ENCODE results near the gene TSPAN18.

The TSPAN18 gene

DNA sequence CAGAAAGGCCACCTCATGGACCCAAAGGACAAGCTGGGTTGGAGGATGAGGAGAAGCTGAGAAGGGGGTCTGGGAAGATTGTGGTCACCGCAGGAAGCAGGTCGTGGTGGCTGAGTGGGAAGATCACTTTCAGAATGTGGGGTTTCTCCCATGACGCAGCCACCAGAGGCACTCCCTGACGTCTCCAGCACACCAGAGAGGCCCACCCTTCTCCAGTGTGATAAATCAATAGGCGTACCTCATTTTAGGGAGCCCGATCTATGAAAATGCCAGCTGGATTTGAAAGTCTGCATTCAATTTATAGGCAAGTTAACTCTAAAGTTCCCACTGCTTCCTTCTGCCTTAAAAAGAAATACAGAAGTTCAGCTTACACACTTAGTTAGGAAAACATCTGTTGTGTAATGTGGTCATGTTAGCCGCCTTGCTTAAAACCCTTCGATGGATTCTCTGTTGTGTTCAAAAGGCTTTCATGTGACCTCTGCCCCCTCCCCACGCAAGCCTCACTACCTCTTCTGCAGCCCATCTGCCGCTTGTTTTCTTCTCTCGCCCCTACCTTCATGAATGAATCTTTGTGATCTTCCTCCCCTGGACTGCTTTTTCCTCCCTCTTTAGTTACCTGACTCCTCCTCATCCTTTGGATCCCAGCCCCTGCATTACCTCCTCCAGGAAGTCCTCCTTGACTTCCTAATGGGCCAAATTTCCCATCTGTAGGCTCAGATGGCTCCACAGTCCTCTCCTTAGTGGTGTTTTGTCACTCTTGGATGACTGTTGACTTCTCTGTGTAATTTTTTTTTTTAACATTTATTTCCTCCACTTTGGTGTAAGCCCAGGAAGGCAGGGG, 10.7 kb downstream of the TSPAN18 start:
- DNase-seq (ENCODE audit: low read depth) = no peak

DNA sequence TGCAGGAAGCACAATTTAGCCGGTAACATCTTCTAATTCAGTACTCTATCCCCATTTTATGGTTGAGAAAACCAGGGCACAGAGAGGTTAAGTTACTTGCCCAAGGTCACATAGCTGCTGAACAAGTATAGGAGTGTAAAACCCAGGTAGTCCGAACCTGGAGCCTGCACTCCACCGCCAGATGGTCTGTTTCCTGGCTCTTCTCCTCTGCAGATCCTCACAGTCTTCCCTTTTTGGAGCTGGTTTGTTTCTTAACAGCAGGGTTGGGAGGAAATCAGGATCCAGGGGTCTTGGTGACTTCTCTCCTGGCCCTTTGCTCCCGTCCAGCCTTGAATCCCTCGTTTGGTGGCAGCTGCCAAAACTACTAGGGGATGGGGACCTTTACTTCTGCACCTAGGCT, 12.0 kb downstream of the TSPAN18 start:
- no peak for DNase-seq (ENCODE audit: low read depth)

DNA sequence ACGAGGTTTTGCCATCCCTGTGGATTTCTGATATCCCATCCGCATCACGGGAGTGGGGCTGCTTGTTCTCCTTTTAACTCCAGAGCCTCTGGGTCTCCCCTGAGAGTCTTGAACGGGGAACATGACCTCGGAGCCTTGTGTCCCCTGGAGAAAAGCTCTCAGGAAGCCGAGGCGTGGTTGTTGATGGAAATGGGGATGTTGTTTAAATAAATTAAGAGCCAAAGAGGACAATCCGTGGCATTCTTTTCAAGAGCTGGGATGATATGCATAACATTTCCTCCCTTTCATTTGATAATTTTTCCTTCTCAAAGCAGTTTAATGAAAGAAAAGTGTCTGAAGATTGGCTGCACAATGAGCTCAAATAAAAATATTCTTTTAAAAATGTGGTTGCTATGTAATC, 14.2 kb downstream of the TSPAN18 start:
- DNase-seq (ENCODE audit: low read depth) = no peak

DNA sequence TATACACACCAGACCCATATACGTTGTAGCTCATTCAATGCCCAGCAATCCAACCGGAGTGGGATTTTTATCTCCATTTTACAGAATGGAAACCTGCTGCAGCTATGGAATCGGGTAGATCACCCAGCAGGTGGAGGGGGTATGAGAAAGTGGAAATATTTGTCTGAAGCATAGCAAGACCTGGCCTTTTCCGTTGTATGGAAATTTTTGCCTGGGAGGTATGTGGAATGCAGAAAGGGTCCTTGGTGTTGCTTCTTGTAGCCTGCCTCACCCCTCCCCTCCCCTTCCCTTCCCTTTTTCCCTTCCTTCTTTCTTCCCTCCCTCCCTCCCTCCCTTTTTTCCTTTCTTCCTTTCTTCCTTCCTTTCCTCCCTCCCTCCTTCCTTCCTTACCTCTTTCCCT, 15.2 kb downstream of the TSPAN18 start:
- DNase-seq (ENCODE audit: low read depth) = no peak

DNA sequence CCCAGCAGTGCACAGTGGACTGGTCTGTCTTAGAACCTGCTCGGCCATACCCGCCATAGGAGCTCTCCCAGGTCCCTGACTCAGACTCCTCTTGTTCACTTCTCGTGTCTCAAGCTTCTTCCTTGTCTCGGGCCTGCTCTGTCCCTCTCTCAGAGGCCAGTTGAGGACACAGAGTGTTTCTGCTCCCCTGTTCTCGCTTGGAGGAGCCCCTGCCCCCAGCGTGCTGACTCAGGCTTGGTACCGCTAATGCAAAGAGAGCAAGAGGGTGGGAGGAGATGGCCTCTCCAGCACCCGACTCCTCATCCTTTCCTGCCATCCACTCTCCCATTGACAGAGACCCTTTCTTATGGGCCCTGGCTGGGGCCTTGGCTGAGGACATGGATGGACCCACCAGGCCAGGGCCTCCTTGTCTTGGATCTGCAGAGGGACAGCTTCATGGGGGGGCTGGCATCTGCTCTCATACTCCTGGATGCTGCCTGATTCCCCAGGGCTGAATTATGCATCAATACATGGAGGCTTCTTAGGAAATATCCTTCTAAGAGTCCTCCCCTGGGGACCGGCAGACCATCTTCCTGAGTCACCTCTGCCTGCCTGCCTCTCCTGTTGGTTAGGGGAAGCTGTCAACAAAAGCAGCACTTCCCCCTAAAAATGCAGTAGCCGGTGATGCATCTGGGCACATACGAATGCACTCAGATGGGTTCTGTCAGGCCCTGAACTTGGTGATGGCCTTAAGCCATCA, 15.9 kb downstream of the TSPAN18 start:
- no peak for DNase-seq (ENCODE audit: low read depth)

DNA sequence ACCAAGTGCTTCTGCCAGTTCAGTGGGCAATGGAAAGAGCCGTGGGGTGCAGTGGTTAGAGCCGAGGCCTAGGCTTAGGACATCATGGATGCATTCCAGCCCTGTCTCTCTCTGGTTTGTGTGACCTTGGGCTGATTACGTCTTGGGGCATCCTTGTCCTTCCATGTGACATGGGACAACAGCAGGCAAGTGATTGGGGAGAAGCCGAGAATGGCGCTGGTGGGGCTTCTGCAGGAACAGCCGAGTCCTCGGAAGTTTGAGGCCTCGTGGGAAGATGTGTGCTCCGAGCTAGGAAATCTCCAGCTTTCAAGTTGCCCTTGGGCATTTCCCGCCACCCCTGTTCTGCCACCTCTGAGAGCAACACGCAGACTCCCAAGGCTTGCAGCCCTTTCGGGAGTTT, 16.6 kb downstream of the TSPAN18 start:
- DNase-seq (ENCODE audit: low read depth) = no peak

DNA sequence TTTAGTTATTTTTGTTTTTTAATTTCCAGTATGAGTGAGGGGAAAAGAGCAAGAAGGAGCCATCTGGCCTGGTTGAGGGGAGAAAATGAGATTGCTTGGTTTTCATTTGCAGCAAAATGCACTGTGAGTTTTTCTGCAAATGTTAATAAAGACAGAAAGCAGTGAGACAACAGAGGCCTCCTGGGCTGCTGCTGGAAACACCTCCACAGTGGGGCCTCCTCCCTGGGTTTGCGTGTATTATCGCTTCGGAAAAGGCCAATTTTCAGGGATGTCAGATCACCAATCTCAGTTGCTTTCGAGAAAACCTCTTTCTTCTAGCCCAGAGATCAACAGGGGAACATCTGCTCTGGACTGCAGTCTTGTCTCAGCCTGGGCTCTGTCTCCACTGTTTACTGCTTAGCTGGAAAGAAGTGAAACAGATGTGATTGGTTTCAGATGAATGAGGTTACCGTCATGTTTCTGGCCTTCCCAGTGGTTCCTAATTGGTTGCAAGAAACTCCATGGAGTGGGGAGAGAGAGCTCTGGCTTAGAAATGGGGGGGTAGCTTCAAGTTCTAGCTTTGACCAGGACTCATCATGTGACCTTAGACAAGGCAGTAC, 17.3 kb downstream of the TSPAN18 start:
- DNase-seq (ENCODE audit: low read depth) = no peak

DNA sequence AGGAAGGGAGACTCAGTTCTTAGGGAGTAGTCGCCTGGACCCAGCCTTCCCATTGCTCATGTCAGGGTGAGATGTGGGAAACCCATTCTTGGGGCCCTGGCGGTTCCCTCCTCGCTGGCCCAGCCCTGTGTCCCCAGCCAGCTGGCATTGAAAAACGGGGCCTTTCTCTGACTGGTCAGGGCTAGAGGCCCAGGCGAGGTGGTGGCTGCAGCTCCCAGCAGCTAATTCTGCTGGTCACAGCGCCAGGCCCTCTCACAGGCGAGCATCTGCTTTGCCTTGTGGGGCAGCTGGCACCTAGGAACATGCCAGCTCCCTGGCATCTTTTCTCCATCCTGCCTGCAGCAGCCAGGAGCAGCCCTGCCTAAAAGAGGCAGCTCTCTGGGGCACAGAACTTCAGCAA, 20.1 kb downstream of the TSPAN18 start:
- no peak for DNase-seq (ENCODE audit: low read depth)

DNA sequence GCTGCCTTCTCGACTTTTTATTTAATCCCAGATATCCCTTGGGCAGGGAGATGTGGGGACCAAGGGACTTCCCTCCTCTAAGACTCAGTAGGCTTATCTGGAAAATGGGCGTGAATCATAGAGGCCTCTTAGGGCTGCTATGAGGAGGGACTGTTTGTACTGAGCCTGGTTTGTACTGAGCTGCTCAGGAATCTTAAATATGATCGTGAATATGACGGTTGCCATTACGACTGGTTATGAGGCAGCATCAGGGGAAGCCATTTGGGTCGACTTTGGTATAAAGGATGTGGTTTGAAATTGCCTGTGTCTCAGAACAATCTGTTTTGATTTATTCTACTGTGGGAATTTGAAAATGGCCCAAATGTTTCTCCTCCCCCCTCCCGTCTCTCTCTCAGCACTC, 20.6 kb downstream of the TSPAN18 start:
- DNase-seq (ENCODE audit: low read depth) = no peak

DNA sequence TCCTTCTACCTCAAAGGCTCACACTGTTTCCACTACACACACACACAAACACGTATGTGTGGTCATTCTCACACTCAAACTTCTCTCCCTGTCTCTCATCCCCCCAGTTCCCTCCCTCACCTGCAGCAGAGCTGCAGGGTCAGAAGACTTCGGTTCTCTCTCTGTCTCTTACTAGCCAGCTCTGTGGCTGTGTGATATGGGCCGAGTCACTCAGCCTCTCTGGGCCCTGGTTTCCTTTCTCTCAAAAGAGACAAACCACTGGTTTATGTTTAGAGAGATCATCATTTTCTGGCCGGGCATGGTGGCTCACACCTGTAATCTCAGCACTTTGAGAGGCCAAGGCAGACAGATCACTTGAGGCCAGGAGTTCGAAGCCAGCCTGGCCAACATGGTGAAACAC, 21.1 kb downstream of the TSPAN18 start:
- no peak for DNase-seq (ENCODE audit: low read depth)

DNA sequence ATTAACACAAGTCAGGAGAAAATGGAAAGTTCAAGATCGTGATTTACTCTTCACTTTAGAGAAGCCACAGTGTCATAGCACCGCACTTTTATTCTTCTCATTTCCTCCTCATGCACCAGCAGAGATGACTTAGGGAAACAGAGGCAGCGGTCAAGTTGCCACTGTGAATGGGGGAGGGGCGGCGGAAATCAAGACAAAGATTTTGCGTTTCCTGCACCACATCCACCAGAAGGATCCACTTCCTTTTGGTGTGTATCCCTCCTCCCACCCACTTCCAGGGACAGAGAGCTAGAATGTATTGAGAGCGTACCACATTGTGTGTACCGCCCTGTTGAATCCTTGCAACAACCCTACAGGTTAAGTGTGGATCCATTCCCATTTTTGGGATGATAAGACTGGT, 21.8 kb downstream of the TSPAN18 start:
- DNase-seq (ENCODE audit: low read depth) = no peak

DNA sequence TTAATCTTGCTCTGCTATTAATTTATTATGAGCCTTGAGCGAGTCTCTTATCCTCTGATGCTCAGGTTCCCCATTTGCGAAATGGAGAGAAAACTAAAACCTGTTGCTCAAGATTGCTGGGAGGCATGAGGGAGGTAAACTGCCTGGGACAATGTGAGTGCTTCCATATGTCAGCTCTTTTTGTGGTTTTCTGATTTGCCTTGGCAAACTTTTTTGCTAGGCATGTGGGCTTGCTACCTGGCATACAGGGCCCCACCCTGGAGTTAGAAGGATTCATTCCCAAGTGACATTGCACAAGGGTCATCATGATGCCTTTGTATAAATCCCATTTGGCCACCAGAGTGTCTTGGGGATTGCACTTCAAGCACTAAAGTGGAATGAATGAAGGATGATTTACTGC, 22.4 kb downstream of the TSPAN18 start:
- no peak for DNase-seq (ENCODE audit: low read depth)

DNA sequence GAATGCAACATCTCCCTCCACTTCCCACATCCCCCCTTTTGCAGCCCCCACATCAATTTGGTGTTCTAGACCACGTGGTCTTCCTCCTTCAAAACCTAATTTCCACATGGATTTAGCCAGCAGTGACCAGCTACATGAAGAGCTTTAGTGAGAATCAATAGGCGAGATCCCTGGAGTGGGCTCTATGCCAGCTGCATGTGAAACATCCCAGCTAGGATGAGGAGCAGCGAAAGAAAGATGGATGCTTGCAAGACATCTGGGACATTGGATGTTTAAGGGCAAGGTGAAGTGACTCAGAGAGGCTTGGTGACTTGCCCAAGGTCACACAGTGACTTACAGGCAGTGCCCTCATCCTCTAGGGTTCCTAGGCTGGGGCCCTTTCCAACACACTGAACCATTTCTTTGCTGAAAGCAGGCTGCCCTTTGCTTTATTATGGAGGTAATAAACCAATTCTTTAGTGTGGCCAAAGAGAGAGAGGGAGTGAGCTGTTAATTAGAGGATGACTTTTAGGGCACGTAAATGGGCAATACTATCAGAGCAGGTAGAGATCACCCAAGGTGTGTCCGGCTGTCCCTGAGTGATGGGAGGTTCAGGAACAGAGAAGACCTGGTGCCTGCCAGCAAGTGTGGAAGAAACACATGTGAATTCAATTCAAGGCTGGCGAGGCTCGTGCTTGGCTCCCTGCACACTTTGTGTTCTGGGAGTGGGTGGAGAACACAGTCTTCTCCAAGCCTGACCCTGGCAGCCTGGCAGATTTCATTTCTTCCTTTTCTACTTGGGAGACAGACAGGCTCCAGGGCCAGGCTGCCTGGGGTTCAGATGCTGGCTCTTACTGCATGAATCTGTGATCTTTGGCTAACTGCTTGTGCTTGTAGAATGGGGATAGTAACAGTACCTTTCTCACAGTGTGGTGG, 24.0 kb downstream of the TSPAN18 start:
- no peak for DNase-seq (ENCODE audit: low read depth)

DNA sequence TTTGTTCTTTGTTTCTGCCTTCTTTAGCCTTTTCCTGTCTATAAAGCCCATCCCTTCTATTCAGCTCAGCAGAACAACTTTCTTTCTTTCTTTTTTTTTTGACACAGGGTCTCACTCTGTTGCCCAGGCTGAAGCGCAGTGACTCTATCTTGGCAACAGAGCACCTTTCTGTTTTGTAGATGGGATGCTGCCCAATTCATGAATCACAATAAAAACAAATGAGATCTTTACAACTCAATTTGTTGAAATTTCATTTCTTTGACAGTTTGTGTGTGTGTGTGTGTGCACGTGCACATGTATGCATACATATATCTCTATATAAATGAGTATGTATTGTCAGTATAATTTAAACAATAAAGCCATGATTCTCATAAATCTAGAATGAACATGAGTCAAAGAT, 25.5 kb downstream of the TSPAN18 start:
- DNase-seq (ENCODE audit: low read depth) = no peak

DNA sequence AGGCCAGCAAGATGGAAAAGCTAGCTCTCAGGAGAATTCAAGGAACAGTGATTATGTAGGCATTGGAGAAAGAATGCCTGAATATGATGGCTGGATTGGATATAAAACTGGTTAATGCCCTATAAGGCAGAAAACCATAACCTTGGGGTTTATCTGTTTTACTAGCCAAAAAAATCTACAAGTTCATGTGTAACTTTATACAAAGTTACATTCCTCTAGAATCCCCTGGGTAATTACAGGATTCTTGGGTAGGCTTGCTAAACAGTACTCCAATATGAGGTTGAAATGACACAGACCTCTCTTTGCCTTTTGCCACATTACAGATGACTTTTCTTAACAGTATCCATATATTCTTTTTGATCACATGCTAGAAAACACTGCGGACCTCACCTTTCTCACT, 26.0 kb downstream of the TSPAN18 start:
- DNase-seq (ENCODE audit: low read depth) = no peak

DNA sequence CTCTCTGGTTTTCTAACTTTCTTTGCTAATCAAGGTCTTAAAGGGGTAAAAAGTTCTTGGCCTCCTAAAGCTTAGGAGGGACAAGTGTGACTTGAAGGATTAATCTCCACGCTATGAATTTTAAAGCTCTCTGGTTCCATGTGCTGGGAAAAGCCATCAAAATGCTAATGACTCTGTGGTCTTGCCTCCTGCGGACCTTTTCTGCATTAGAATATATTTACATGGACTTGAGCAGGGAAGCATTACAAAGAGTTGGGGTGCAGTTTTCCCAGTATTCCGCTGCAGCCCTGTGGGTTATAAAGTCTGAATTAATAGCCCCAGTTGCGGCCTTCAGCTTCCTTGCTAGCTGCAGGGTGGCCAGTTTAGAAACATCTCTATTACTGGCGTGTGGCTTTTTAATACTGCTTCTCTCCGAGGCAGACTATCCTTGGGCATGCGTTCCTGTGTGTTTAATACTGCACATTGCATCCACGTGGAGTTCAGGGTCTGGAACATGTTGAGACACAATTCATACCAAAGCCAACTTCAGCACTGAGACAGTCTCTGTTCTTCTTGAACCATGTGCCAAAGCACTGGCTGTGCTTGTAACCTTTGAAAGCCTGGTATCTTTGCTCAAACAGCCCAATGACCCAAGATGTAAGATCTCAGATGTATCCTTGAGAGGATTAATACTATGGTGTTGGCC, 27.3 kb downstream of the TSPAN18 start:
- no peak for DNase-seq (ENCODE audit: low read depth)

DNA sequence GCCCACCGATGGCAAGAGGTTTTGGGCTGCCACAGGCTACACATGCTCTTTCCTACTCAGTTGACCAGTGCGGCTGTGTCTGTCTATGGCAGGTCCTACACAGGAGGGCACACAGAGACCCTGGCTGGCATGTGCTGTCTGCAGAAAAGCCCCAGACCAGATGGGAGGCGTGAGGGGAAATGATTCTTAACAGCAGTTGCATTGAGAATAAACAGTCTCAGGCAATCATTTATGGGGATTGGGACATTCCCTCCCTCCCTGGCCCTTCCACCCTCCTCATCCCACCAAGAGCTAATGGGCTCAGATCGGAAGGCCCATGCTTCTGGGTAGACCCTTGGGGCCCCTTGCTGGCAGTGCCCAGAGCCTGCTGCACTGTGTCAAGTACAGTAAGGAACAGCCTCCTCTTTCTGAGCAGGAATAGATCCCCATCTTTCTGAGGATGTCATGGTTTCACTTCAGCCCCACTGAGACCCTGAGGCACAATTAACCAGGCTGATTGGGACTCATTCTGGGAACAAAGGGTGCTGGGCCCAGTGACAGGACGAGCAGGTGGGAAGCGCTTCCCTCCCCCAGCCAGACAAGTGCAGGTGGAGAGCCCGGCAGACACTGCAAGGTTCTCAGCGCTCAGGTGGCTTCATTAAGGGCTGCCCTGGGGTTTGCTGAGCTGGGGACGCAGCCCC, 28.3 kb downstream of the TSPAN18 start:
- DNase-seq (ENCODE audit: low read depth) = no peak

DNA sequence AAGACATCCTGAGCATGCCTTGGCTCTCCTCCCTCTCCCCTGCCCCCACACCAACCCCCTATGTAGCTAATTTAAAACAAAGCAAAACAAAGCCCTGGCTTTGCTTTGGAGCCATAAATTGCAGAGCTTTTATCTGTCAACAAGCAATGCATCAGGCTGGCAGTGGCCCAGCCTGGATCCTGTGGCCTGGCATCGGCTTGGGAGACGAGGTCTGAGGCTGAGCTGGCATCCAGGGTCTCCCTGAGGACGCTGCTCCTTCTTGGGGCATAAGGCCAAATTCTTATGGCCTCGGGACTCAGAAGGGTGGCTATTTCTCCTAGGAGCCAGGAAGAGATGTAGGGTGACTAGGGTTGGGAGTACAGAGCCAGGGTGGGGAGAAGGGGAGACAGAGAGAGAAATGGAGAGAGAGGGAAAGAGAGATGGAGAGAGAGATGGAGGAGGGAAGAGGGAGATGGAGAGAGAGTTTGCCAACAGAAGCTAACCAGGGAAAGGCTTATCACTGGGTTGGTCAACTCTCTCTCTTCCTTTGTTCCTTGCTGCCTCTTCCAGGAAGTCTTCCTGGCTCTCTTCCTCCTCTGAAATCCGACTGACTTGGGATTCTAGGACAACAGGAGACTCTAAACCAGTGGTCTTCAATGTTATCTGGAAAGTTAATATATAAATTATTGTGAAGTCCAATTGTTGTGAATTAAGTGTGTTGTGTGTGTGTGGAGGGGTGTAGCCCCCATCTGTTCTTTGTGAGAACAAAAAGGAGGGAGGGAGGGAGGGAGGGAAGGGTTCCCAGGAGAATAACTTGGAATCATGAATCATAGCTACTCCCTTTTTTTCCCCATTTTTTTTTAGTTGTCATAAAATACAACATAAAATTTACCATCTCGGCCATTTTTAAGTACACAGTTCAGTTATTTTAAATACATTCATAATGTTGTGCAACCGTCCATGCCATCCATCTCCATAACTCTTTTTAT, 29.1 kb downstream of the TSPAN18 start:
- DNase-seq (ENCODE audit: low read depth) = no peak

DNA sequence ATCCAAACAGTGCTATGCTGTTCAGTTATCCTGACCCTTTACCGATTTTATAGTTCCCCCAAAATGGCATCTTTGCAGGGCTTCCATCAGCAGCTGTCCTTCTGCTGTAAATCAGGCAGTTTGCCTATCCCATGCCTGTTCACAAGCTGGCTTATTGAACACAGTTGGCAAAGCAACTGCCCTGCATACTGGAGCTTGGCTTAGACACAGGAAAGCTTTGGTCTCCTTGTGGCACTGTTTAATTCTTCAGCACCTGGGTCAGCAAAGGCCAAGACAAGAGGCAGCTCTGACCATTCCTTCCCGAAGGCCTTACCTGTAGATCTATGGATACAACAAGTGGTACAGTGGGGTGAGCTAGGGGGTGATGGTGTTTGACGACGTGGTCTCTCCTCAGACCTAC, 32.2 kb downstream of the TSPAN18 start:
- no peak for DNase-seq (ENCODE audit: low read depth)

All from T follicular helper cell (primary cell).